ENCODE data around the gene ACIN1. TPM values are rescaled to one million over a fixed set of nuclear protein-coding genes. Genes with fewer than 3 reads are reported as not detected.

ACIN1 gene
- polyA plus RNA-seq, 1 donor (not counting 4 experiments of a cell fraction or from before 2014, with no cell fraction given) = 104 TPM

- Histone ChIP-seq H3K27ac (ENCODE audit: control insufficient read depth, insufficient read depth, low read length) (no peak overlapping the region), H2AFZ (ENCODE audit: control insufficient read depth, low read length) (no peak overlapping the region), H3K9ac (ENCODE audit: control insufficient read depth, extremely low read depth, insufficient read depth, low read length) (no peak overlapping the region), H3K36me3 (ENCODE audit: control insufficient read depth in 2 of 2, extremely low read depth in 1 of 2, insufficient read depth in 2 of 2, low read length in 2 of 2) (peaks cover 6 to 11% of the 10 kb centered on the region in 2 experiments), H3K27me3 (ENCODE audit: control insufficient read depth, extremely low read depth, insufficient read depth, low read length) (no peaks in the 10 kb centered on the region), H3K79me2 (ENCODE audit: control insufficient read depth, insufficient read depth, low read length) (no peaks in the 10 kb centered on the region), H3K4me1 (ENCODE audit: control insufficient read depth, extremely low read depth, insufficient read depth, low read length) (peaks cover 43% of the 10 kb centered on the region), H3K9me3 (ENCODE audit: control insufficient read depth, low read depth, low read length) (no peaks in the 10 kb centered on the region), H3K9me1 (ENCODE audit: control insufficient read depth, extremely low read depth, insufficient read depth, low read length) (no peaks in the 10 kb centered on the region), H3K4me2 (ENCODE audit: control insufficient read depth, extremely low read depth, insufficient read depth, low read depth, low read length) (no peak overlapping the region), H3K4me3 (ENCODE audit: control insufficient read depth in 2 of 3, extremely low read depth in 1 of 3, insufficient read depth in 2 of 3, low read depth in 1 of 3, low read length in 3 of 3) (no peak overlapping the region), H4K20me1 (ENCODE audit: control insufficient read depth, extremely low read depth, insufficient read depth, low read length) (no peaks in the 10 kb centered on the region)
- dilution Hi-C loops (cut with MboI; ENCODE audit: extremely low pct_ligation_motif_present, low sequenced_read_pairs) = no loop called here
- DNase-seq (ENCODE audit: low read depth, low spot score) (no peak), FAIRE-seq (no peak)
- TF ChIP-seq EZH2 (IDR thresholded peaks at IDR 0.05; ENCODE audit: low read length) = no peak
- TF ChIP-seq, protein P1, sequence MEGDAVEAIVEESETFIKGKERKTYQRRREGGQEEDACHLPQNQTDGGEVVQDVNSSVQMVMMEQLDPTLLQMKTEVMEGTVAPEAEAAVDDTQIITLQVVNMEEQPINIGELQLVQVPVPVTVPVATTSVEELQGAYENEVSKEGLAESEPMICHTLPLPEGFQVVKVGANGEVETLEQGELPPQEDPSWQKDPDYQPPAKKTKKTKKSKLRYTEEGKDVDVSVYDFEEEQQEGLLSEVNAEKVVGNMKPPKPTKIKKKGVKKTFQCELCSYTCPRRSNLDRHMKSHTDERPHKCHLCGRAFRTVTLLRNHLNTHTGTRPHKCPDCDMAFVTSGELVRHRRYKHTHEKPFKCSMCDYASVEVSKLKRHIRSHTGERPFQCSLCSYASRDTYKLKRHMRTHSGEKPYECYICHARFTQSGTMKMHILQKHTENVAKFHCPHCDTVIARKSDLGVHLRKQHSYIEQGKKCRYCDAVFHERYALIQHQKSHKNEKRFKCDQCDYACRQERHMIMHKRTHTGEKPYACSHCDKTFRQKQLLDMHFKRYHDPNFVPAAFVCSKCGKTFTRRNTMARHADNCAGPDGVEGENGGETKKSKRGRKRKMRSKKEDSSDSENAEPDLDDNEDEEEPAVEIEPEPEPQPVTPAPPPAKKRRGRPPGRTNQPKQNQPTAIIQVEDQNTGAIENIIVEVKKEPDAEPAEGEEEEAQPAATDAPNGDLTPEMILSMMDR (optimal IDR thresholded peaks at IDR 0.05 in 1 of 3, IDR thresholded peaks at IDR 0.05 in 1 of 3, conservative IDR thresholded peaks at IDR 0.05 in 1 of 3; ENCODE audit: extremely low read depth in 1 of 3, insufficient read depth in 2 of 3, low read length in 3 of 3) = no peak
Measured at GRCh38 chr14:23140371-23140770, 45.4 kb upstream of the ACIN1 start.

GRCh38 chr14:23139874-23140273 is 44.9 kb upstream of the ACIN1 start:
- no peak for FAIRE-seq
- Histone ChIP-seq H3K36me3 (ENCODE audit: control insufficient read depth in 2 of 2, extremely low read depth in 1 of 2, insufficient read depth in 2 of 2, low read length in 2 of 2) (peaks cover 6 to 11% of the 10 kb centered on the region in 2 experiments), H3K79me2 (ENCODE audit: control insufficient read depth, insufficient read depth, low read length) (no peaks in the 10 kb centered on the region), H3K9me3 (ENCODE audit: control insufficient read depth, low read depth, low read length) (no peaks in the 10 kb centered on the region), H3K4me1 (ENCODE audit: control insufficient read depth, extremely low read depth, insufficient read depth, low read length) (peaks cover 43% of the 10 kb centered on the region), H3K27ac (ENCODE audit: control insufficient read depth, insufficient read depth, low read length) (no peak overlapping the region), H3K4me2 (ENCODE audit: control insufficient read depth, extremely low read depth, insufficient read depth, low read depth, low read length) (no peak overlapping the region), H2AFZ (ENCODE audit: control insufficient read depth, low read length) (no peak overlapping the region), H3K9ac (ENCODE audit: control insufficient read depth, extremely low read depth, insufficient read depth, low read length) (no peak overlapping the region), H3K4me3 (ENCODE audit: control insufficient read depth in 2 of 3, extremely low read depth in 1 of 3, insufficient read depth in 2 of 3, low read depth in 1 of 3, low read length in 3 of 3) (no peak overlapping the region), H4K20me1 (ENCODE audit: control insufficient read depth, extremely low read depth, insufficient read depth, low read length) (no peaks in the 10 kb centered on the region), H3K9me1 (ENCODE audit: control insufficient read depth, extremely low read depth, insufficient read depth, low read length) (no peaks in the 10 kb centered on the region), H3K27me3 (ENCODE audit: control insufficient read depth, extremely low read depth, insufficient read depth, low read length) (no peaks in the 10 kb centered on the region)
- TF ChIP-seq EZH2 (IDR thresholded peaks at IDR 0.05; ENCODE audit: low read length) = no peak
- TF ChIP-seq, protein P1 (optimal IDR thresholded peaks at IDR 0.05 in 1 of 3, IDR thresholded peaks at IDR 0.05 in 1 of 3, conservative IDR thresholded peaks at IDR 0.05 in 1 of 3; ENCODE audit: extremely low read depth in 1 of 3, insufficient read depth in 2 of 3, low read length in 3 of 3) = no peak
- DNase-seq (ENCODE audit: low read depth, low spot score) = no peak
- dilution Hi-C loops (cut with MboI; ENCODE audit: extremely low pct_ligation_motif_present, low sequenced_read_pairs) = no loop called here

Data from keratinocyte (primary cell).